Tibial artery (tissue), 4 donors: ENCODE measurements around the gene DAPK2.
"Not testable (repeated sequence)": the region's sequence is repeated elsewhere in the genome, so short reads cannot be mapped to it uniquely, and the experiment has no call there.

Experiments
- DNase-seq, 2 donors: peaks; one replicate each; pipeline ENCODE4 v3.0.0-alpha.2; 2019
- H3K27ac ChIP-seq, 2 donors: fragments of 200-600 bp; sonication (generic) in 1 of 2; 1 replicate in 1 of 2; 2 replicates in 1 of 2; pipeline ENCODE4 v1.5.1; 2018 to 2019; ENCODE audit warnings: mild to moderate bottlenecking in 1 of 2
- H3K27me3 ChIP-seq, 2 donors: fragments of 200-600 bp; sonication (generic) in 1 of 2; one replicate each; pipeline versions ENCODE4 v1.5.1 to v1.6.0; 2016 to 2019
- H3K36me3 ChIP-seq, 3 donors: fragments of 200-600 bp; sonication (generic) in 2 of 3; one replicate each; pipeline ENCODE4 v1.5.1; 2016 to 2019; ENCODE audit warnings: mild to moderate bottlenecking in 2 of 3
- H3K4me1 ChIP-seq, 4 donors: fragments of 200-600 bp; sonication (generic) in 2 of 4; 1 replicate in 3 of 4; 2 replicates in 1 of 4; pipeline ENCODE4 v1.5.1; 2016 to 2019
- H3K4me3 ChIP-seq, 2 donors: fragments of 200-600 bp; sonication (generic) in 1 of 2; 1 replicate in 1 of 2; 2 replicates in 1 of 2; pipeline ENCODE4 v1.5.1; 2018 to 2019; ENCODE audit warnings: mild to moderate bottlenecking in 2 of 2
- H3K9me3 ChIP-seq, 3 donors: fragments of 200-600 bp; sonication (generic) in 1 of 3; one replicate each; pipeline ENCODE4 v1.5.1; 2016 to 2019
- CTCF ChIP-seq, 2 experiments: fragments of 200-600 bp in 1 of 2; fragments of 450-650 bp in 1 of 2; IDR thresholded peaks; one replicate each; pipeline ENCODE4 v1.5.1; 2017 to 2019; ENCODE audit warnings: antibody characterized with exemption in 2 of 2, mild to moderate bottlenecking in 1 of 2, moderate library complexity in 1 of 2
- intact Hi-C: fragments of 100-400 bp; cut with DNase I; formaldehyde crosslinking; loops from one replicate; pipeline ENCODE4 v1.15.0; 2023; ENCODE audit warnings: low total_unique reads

The DAPK2 gene

GRCh38 chr15:63968122-63968524 is 78.2 kb downstream of the DAPK2 start:
- no peak for TF ChIP-seq CTCF (IDR thresholded peaks at IDR 0.05)
- Histone ChIP-seq H3K27ac (no peak overlapping the region), H3K9me3 (peaks cover 0 to 5% (median 0%) of the 10 kb centered on the region in 3 donors), H3K27me3 (no peaks in the 10 kb centered on the region), H3K4me1 (peaks cover 0 to 7% (median 0%) of the 10 kb centered on the region in 4 donors), H3K36me3 (no peaks in the 10 kb centered on the region), H3K4me3 (no peak overlapping the region)
- intact Hi-C loops: no loop called here
- DNase-seq: no peak

GRCh38 chr15:63967616-63968015 is 78.7 kb downstream of the DAPK2 start:
- Histone ChIP-seq H3K4me1 (peaks cover 0 to 3% (median 0%) of the 10 kb centered on the region in 4 donors), H3K27ac (no peak overlapping the region), H3K4me3 (no peak overlapping the region), H3K36me3 (no peaks in the 10 kb centered on the region), H3K27me3 (no peaks in the 10 kb centered on the region), H3K9me3 (peaks cover 0 to 5% (median 0%) of the 10 kb centered on the region in 3 donors)
- intact Hi-C loops: no loop called here
- TF ChIP-seq CTCF (IDR thresholded peaks at IDR 0.05): no peak
- DNase-seq: no peak

GRCh38 chr15:63962947-63963721 is 83.2 kb downstream of the DAPK2 start:
- H3K4me1 ChIP-seq, H3K9me3 ChIP-seq, DNase-seq, H3K36me3 ChIP-seq, intact Hi-C loops, H3K27ac ChIP-seq, H3K4me3 ChIP-seq, H3K27me3 ChIP-seq: not testable (repeated sequence)

- intact Hi-C loops: no loop called here
- no peaks in the 10 kb centered on the region for H3K9me3 ChIP-seq
- no peak for DNase-seq
- no peak for TF ChIP-seq CTCF (IDR thresholded peaks at IDR 0.05)
- no peaks in the 10 kb centered on the region for H3K27me3 ChIP-seq
- H3K27ac ChIP-seq: no peak overlapping the region
- no peaks in the 10 kb centered on the region for H3K36me3 ChIP-seq
- H3K4me3 ChIP-seq: no peak overlapping the region
- peaks cover 0 to 22% (median 8%) of the 10 kb centered on the region in 4 donors for H3K4me1 ChIP-seq
These were observed 92.8 kb downstream of the DAPK2 start for GRCh38 chr15:63953524-63953923.

GRCh38 chr15:63950911-63951481 is 95.3 kb downstream of the DAPK2 start:
- Histone ChIP-seq H3K4me3 (no peak overlapping the region), H3K4me1 (peaks cover 0 to 22% (median 11%) of the 10 kb centered on the region in 4 donors), H3K27ac (peak overlapping the region; percentile 55 to 56), H3K36me3 (no peaks in the 10 kb centered on the region), H3K27me3 (no peaks in the 10 kb centered on the region), H3K9me3 (no peaks in the 10 kb centered on the region)
- intact Hi-C loops: no loop called here
- no peak for DNase-seq
- no peak for TF ChIP-seq CTCF (IDR thresholded peaks at IDR 0.05)

GRCh38 chr15:63948971-63949370 is 97.3 kb downstream of the DAPK2 start:
- Histone ChIP-seq H3K4me1 (peaks cover 0 to 24% (median 14%) of the 10 kb centered on the region in 4 donors), H3K9me3 (no peaks in the 10 kb centered on the region), H3K27ac (no peak overlapping the region), H3K4me3 (no peak overlapping the region), H3K36me3 (no peaks in the 10 kb centered on the region), H3K27me3 (no peaks in the 10 kb centered on the region)
- TF ChIP-seq CTCF (IDR thresholded peaks at IDR 0.05): no peak
- intact Hi-C loops: loop anchor here (5.0 kb wide), 1 partner anchor 98 kb away; the partner anchor contains the start of gene DAPK2
- DNase-seq: no peak
